ENCODE measurements around the gene KDM6B.

The KDM6B gene

GRCh38 chr17:7806587-7806986 is 27.4 kb upstream of the KDM6B start:
- H3K9me3 ChIP-seq (ENCODE audit: control insufficient read depth, insufficient read depth, low read depth, low read length): no peaks in the 10 kb centered on the region
- TF ChIP-seq, protein P1, sequence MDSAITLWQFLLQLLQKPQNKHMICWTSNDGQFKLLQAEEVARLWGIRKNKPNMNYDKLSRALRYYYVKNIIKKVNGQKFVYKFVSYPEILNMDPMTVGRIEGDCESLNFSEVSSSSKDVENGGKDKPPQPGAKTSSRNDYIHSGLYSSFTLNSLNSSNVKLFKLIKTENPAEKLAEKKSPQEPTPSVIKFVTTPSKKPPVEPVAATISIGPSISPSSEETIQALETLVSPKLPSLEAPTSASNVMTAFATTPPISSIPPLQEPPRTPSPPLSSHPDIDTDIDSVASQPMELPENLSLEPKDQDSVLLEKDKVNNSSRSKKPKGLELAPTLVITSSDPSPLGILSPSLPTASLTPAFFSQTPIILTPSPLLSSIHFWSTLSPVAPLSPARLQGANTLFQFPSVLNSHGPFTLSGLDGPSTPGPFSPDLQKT (IDR thresholded peaks at IDR 0.05; ENCODE audit: borderline replicate concordance, low read depth, low read length): no peak
- no peak for TF ChIP-seq ZBTB20 (tag by site-specific recombination; IDR thresholded peaks at IDR 0.05)
- TF ChIP-seq, protein P2, sequence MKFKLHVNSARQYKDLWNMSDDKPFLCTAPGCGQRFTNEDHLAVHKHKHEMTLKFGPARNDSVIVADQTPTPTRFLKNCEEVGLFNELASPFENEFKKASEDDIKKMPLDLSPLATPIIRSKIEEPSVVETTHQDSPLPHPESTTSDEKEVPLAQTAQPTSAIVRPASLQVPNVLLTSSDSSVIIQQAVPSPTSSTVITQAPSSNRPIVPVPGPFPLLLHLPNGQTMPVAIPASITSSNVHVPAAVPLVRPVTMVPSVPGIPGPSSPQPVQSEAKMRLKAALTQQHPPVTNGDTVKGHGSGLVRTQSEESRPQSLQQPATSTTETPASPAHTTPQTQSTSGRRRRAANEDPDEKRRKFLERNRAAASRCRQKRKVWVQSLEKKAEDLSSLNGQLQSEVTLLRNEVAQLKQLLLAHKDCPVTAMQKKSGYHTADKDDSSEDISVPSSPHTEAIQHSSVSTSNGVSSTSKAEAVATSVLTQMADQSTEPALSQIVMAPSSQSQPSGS (tag by site-specific recombination; IDR thresholded peaks at IDR 0.05; ENCODE audit: low read depth): no peak
- TF ChIP-seq ZNF677 (tag by site-specific recombination; IDR thresholded peaks at IDR 0.05): no peak
- TF ChIP-seq ZNF473 (tag by site-specific recombination; IDR thresholded peaks at IDR 0.05): no peak
- TF ChIP-seq ZNF16 (tag by site-specific recombination; IDR thresholded peaks at IDR 0.05; ENCODE audit: low read depth): no peak
- TF ChIP-seq ZNF629 (tag by site-specific recombination; IDR thresholded peaks at IDR 0.05): no peak
- no peak for TF ChIP-seq ZSCAN30 (tag by site-specific recombination; IDR thresholded peaks at IDR 0.05)
- TF ChIP-seq ZNF776 (tag by site-specific recombination; IDR thresholded peaks at IDR 0.05; ENCODE audit: borderline replicate concordance): no peak
- TF ChIP-seq ZSCAN16 (tag by site-specific recombination; IDR thresholded peaks at IDR 0.05): no peak
- TF ChIP-seq ZBTB26 (tag by site-specific recombination; optimal IDR thresholded peaks at IDR 0.05): no peak
- no peak for TF ChIP-seq KLF7 (tag by site-specific recombination; IDR thresholded peaks at IDR 0.05; ENCODE audit: borderline replicate concordance)
- no peak for TF ChIP-seq ZNF19 (tag by site-specific recombination; IDR thresholded peaks at IDR 0.05; ENCODE audit: low read depth)
- ChIA-PET POLR2A (no interaction called here), CTCF (interaction anchor here (0.6 kb wide), 1 partner anchor 63 kb away, joined by 3 read pairs; no protein-coding TSS in a partner anchor)
- H3K4me1 ChIP-seq (ENCODE audit: control insufficient read depth, insufficient read depth, low read length): no peaks in the 10 kb centered on the region
- no peak overlapping the region for H3K27ac ChIP-seq (ENCODE audit: extremely low read depth, low read depth, low read length)
- no peaks in the 10 kb centered on the region for H3K36me3 ChIP-seq (ENCODE audit: control insufficient read depth in 2 of 2, insufficient read depth in 1 of 2, low read length in 2 of 2)
- no peak overlapping the region for H3K4me3 ChIP-seq (ENCODE audit: low read depth, low read length)

DNA sequence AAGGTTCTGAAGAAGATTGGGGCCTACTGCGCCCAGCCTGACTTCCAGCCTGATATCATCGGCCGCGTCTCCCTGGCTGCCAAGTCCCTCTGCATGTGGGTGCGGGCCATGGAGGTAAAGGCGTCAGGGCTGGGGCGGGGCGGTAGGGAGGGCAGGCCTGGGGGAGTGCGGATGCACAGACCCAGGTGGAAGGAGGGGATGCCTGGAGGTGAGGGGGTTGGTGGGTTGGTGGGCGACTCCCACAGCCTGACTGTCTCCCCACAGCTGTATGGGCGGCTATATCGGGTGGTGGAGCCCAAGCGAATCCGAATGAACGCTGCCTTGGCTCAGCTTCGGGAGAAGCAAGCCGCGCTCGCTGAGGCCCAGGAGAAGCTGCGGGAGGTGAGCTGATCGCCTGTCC is 26.8 kb upstream of the KDM6B start:
- Histone ChIP-seq H3K36me3 (ENCODE audit: control insufficient read depth in 2 of 2, insufficient read depth in 1 of 2, low read length in 2 of 2) (no peaks in the 10 kb centered on the region), H3K9me3 (ENCODE audit: control insufficient read depth, insufficient read depth, low read depth, low read length) (no peaks in the 10 kb centered on the region), H3K27ac (ENCODE audit: extremely low read depth, low read depth, low read length) (no peak overlapping the region), H3K4me3 (ENCODE audit: low read depth, low read length) (no peak overlapping the region), H3K4me1 (ENCODE audit: control insufficient read depth, insufficient read depth, low read length) (no peaks in the 10 kb centered on the region)
- ChIA-PET POLR2A (no interaction called here), CTCF (no interaction called here)
- TF ChIP-seq HOXA7 (CRISPR knock-in tag; IDR thresholded peaks at IDR 0.05; ENCODE audit: borderline replicate concordance): no peak
- peak; percentile 71 for TF ChIP-seq EGR2 (tag by site-specific recombination; IDR thresholded peaks at IDR 0.05; ENCODE audit: low read depth)
- TF ChIP-seq ZFHX2 (tag by site-specific recombination; conservative IDR thresholded peaks at IDR 0.05): peak; percentile 48

GRCh38 chr17:7809086-7809790 is 24.8 kb upstream of the KDM6B start:
- Histone ChIP-seq H3K27ac (ENCODE audit: extremely low read depth, low read depth, low read length) (no peak overlapping the region), H3K36me3 (ENCODE audit: control insufficient read depth in 2 of 2, insufficient read depth in 1 of 2, low read length in 2 of 2) (no peaks in the 10 kb centered on the region), H3K4me3 (ENCODE audit: low read depth, low read length) (no peak overlapping the region), H3K9me3 (ENCODE audit: control insufficient read depth, insufficient read depth, low read depth, low read length) (no peaks in the 10 kb centered on the region), H3K4me1 (ENCODE audit: control insufficient read depth, insufficient read depth, low read length) (no peaks in the 10 kb centered on the region)
- POLR2A ChIA-PET: interaction anchor here (0.6 kb wide), 1 partner anchor 8 kb away, joined by 3 read pairs; no protein-coding TSS in a partner anchor
- CTCF ChIA-PET: interaction anchor here (0.6 to 0.8 kb wide), 2 partner anchors 232 to 344 kb away, joined by 3 to 4 read pairs; no protein-coding TSS in a partner anchor
- no peak for TF ChIP-seq ZNF112 (tag by site-specific recombination; IDR thresholded peaks at IDR 0.05)
